Stimulated activated naive CD8-positive, alpha-beta T cell treated with anti-CD3 and anti-CD28 coated beads, Interleukin-15, amount 100 ng/mL, for 72 hours (primary cell): Measurements from ENCODE around the gene FSHR.

ENCODE experiments used
- ATAC-seq: fragments of 150-1000 bp; cut with Tn5 transposase; 2 replicates; pipeline ENCODE4 v1.10.0; 2021; ENCODE audit warnings: mild to moderate bottlenecking, moderate library complexity
- DNase-seq, 2 donors: peaks; one replicate each; pipeline ENCODE4 v3.0.0; 2021 to 2022
- H3K27ac Mint-ChIP-seq, 2 donors: one replicate each; pipeline ENCODE4 v1.8.0; 2022; ENCODE audit warnings: mild to moderate bottlenecking in 2 of 2, mixed read lengths in 2 of 2, moderate library complexity in 2 of 2
- H3K27me3 Mint-ChIP-seq: one replicate; pipeline ENCODE4 v1.8.0; 2022; ENCODE audit warnings: mixed read lengths
- H3K4me1 Mint-ChIP-seq: one replicate; pipeline ENCODE4 v1.8.0; 2022; ENCODE audit warnings: mild to moderate bottlenecking, mixed read lengths
- H3K4me3 Mint-ChIP-seq, 2 donors: one replicate each; pipeline ENCODE4 v1.8.0; 2022; ENCODE audit warnings: mild to moderate bottlenecking in 2 of 2, mixed read lengths in 2 of 2, moderate library complexity in 1 of 2
- H3K9me3 Mint-ChIP-seq, 2 donors: one replicate each; pipeline ENCODE4 v1.8.0; 2022; ENCODE audit warnings: mixed read lengths in 2 of 2

Gene FSHR

DNA sequence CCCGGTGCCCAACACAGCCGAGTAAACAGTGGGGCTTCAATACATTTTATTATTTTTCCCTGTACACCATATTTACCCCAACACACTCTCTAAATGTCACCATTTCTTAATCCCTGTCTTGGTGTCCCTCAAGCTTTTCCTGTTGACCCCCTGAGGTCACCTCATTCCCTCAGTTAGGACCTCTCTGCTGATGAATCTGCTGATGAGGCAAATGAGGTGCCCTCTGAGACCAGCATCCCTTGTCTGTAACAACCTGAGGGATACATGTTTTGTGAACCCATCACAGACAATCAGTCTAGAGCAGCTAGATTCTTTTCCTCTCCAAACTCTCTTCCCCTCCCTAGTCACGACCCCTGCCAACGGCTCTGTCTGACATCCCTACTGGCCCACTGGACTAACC lies 127.6 kb downstream of the FSHR start:
- DNase-seq (no peak), ATAC-seq (no peak)
- H3K4me1 Mint-ChIP-seq: no peaks in the 10 kb centered on the region
- no peaks in the 10 kb centered on the region for H3K27me3 Mint-ChIP-seq
- no peak overlapping the region for H3K4me3 Mint-ChIP-seq
- no peak overlapping the region for H3K27ac Mint-ChIP-seq
- H3K9me3 Mint-ChIP-seq: peaks cover 0 to 7% of the 10 kb centered on the region in 2 donors

DNA sequence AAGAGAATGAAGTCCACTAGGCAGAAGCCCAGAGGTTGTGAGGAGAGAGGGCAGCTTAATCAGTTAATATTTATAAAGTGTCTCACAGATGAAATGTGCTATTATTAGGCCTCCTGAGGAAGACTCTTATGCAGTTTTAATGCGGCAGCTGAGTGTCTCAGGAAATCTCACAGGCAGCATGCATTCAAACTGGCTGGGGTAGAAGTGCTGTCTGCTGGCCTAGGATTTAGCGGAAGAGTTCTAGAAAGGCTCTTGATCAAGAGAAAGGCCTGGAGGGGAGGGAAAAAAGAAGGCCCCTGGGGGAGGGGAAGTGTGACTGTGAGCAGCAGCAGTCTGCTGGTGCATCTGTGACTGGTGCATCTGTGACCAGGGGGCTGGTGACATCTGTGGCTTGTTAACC lies 133.0 kb downstream of the FSHR start:
- no peak for DNase-seq
- no peak for ATAC-seq
- H3K27ac Mint-ChIP-seq: no peak overlapping the region
- H3K27me3 Mint-ChIP-seq: no peaks in the 10 kb centered on the region
- H3K4me3 Mint-ChIP-seq: no peak overlapping the region
- H3K4me1 Mint-ChIP-seq: no peaks in the 10 kb centered on the region
- H3K9me3 Mint-ChIP-seq: no peaks in the 10 kb centered on the region

DNA sequence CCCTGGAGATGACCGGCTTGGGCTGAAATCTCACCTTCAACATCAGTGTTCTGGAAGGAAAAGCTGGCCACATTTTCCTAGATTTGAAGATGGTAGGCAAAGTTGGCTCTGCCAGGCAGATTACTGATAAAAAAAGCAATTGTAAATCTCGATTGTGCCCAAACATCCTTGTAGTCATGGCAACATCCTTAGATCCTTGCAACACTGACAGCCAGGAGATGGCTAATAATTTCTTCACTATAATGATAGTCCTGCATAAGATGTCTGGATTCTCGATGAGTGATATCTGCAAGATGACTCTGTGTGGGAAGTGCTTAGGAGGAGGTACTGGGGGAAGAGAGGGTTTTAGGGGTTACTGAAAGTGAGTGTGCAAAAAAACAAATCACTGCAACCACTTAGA lies 149.1 kb downstream of the FSHR start:
- ATAC-seq (no peak), DNase-seq (no peak)
- H3K4me3 Mint-ChIP-seq: no peak overlapping the region
- no peak overlapping the region for H3K27ac Mint-ChIP-seq
- peaks cover 7% of the 10 kb centered on the region in 2 donors for H3K9me3 Mint-ChIP-seq
- H3K4me1 Mint-ChIP-seq: no peaks in the 10 kb centered on the region
- no peaks in the 10 kb centered on the region for H3K27me3 Mint-ChIP-seq

DNA sequence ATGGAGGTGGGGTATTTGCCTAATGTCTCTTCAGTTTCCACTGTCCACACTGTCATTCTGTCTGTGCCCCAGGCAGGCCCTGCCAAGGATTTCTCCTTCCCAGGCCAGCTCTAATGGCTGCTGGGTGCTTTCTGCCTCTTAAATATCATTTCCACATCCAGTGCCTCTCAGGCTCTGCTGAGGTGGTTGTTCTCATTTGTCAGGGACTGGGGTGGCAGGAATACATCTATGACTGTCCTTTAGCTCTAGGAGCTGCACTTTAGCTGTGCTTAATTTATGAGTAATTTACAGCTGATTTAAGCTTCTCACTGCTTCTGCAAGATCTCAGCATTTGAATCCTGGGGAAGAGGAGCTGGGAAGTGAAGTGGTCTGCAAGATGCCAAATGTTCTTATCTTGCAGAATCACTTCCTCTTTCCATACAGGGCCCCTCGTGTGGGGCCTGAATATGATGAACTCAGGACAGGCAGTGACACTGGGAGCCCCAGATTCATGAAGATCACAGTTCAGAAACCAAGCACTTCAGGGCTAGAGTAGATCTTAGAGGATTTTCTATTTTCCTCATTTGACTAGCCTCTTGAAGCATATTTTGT lies 150.2 kb downstream of the FSHR start:
- Mint-ChIP-seq H3K27me3 (no peaks in the 10 kb centered on the region), H3K9me3 (peaks cover 7% of the 10 kb centered on the region in 2 donors), H3K4me1 (no peaks in the 10 kb centered on the region), H3K27ac (peak overlapping the region in 1 of 2 donors; percentile 23), H3K4me3 (no peak overlapping the region)
- DNase-seq (no peak), ATAC-seq (no peak)

DNA sequence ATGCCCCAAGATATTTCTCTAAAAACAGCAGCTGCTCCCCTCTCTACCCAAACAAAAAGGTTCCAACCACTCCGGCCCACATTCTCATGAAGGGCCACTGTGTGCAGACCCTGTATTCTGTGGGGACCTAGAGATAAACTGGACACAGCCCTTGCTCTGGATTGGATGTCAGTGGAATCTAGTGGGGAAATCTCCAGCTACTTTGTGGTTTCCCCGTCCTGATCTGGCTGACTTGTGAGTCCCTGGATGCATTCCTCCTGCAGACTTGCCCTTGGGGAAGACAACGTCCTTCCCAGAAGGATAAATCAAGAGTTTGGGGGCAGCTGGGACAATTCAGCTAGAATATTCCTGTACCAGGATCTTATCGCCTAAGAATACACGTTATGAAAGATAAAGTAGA lies 151.1 kb downstream of the FSHR start:
- no peak for DNase-seq
- no peak overlapping the region for H3K27ac Mint-ChIP-seq
- H3K27me3 Mint-ChIP-seq: no peaks in the 10 kb centered on the region
- peaks cover 7% of the 10 kb centered on the region in 2 donors for H3K9me3 Mint-ChIP-seq
- no peak for ATAC-seq
- H3K4me1 Mint-ChIP-seq: no peaks in the 10 kb centered on the region
- H3K4me3 Mint-ChIP-seq: no peak overlapping the region

DNA sequence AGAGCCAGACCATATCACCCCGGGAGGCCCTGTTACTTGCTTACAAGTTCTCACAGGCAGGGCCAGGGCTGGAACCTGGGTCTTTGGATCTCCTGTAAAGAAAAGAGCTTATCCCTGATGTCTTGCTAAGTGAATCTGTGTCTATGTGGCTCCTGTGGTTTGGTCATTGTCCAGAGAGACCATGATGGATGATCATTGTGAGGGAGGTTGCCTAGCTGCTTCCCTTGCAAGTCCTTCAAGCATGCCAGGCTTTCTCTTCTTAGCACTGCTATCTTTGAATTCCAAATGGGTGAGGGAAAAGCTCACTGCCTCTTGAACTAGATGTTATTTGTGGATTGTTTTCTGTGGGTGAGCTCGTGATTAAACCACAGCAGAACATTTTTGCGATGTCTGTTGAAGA lies 151.6 kb downstream of the FSHR start:
- DNase-seq (no peak), ATAC-seq (no peak)
- Mint-ChIP-seq H3K4me3 (no peak overlapping the region), H3K9me3 (peaks cover 7% of the 10 kb centered on the region in 2 donors), H3K27me3 (no peaks in the 10 kb centered on the region), H3K27ac (no peak overlapping the region), H3K4me1 (no peaks in the 10 kb centered on the region)

DNA sequence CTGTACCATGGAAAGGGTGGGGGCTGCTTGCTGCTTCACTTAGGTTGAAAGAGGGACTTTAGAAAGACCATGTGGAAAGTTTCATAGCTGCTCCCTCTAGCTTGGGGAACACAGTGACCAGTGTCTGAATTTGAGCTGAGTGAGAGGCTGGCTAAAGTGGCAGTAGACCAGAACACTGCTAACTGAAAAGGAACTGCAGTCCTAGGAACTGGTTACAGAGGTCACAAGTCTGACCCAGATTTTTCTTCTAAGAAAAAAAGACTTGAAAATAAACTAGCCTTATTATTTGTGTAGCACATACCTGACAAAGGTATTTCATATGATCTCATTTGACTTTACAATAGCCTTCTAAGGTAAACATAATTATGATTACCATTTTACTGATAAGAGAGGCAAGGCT lies 153.6 kb downstream of the FSHR start:
- H3K4me3 Mint-ChIP-seq: no peak overlapping the region
- no peak overlapping the region for H3K27ac Mint-ChIP-seq
- H3K27me3 Mint-ChIP-seq: no peaks in the 10 kb centered on the region
- DNase-seq (no peak), ATAC-seq (no peak)
- no peaks in the 10 kb centered on the region for H3K4me1 Mint-ChIP-seq
- no peaks in the 10 kb centered on the region for H3K9me3 Mint-ChIP-seq

DNA sequence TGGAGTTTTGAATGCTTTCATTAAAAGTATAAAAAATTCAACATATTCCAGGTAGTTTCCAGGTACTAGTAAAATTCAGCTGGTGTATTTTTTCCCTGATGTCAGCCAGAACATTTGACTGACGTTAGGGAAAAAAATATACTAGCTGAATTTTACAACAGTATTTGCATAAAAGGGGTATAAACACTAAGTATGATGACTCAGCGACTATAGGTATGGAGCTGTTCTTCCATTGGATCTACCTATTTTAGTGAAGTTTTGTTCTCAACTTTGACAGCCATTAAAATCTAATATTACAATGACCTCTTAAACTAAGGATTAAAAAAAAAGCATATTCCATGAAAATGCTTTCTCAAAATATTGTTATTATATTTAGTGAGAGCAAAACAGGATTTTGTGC lies 155.9 kb downstream of the FSHR start:
- no peaks in the 10 kb centered on the region for H3K9me3 Mint-ChIP-seq
- no peaks in the 10 kb centered on the region for H3K4me1 Mint-ChIP-seq
- H3K27ac Mint-ChIP-seq: no peak overlapping the region
- no peak for DNase-seq
- ATAC-seq: no peak
- H3K27me3 Mint-ChIP-seq: no peaks in the 10 kb centered on the region
- H3K4me3 Mint-ChIP-seq: no peak overlapping the region

DNA sequence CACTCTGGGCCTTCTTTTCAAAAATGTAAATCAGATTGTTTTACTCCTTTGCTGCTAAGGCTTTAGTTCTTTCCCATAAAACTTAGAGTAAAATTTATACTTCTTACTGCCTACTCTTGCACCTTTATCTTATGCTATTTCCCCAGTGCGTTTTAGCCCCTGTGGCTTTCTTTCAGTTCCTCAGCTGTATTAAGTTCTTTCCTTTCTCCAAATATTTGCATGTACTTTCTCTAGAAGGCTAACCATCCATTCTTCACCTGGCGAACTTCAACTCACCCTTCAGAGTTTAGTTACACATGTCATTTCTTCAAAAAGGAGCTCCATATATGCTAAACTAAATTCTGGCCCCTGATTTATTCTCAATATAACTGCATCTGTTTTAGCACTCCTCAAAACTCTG lies 160.7 kb downstream of the FSHR start:
- no peaks in the 10 kb centered on the region for H3K9me3 Mint-ChIP-seq
- no peak overlapping the region for H3K27ac Mint-ChIP-seq
- no peak overlapping the region for H3K4me3 Mint-ChIP-seq

DNA sequence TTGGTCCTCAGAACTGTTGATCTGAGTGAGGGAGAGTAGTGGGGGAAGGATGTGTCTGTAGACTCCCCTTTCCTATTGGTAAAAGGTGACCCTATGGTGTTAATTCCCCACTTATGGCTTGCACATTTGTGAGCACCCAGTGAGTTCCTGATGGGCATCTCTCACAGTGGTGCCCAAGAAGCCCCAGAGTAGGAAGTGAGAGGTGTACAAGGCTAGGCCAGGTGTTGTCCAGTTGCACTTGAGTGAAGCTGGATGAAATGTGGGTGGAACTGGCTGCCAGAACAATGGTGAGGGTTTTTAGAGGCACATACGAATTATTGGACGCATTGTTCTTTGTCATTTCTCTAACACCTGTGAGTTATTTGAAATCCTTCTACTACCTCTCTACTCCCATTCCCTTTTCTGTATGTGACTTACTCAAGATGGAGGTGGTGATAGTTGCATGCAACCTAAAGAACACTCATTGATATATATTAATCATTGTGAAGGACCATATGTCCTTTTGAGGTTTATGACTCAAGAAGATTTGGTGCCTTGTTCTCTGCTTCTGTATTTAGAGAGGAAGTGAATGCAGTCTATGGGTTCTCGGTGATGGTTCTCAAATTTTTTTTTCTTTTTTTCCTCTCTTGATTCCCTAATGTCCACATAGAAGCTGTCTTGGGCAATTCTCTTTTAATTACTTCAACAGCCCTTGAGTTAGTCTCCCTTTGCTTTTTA lies 162.7 kb downstream of the FSHR start:
- no peak overlapping the region for H3K27ac Mint-ChIP-seq

More for the DNA sequence above, 160.7 kb downstream of the FSHR start:
- no peaks in the 10 kb centered on the region for H3K4me1 Mint-ChIP-seq
- ATAC-seq: no peak
- H3K27me3 Mint-ChIP-seq: no peaks in the 10 kb centered on the region
- no peak for DNase-seq

DNA sequence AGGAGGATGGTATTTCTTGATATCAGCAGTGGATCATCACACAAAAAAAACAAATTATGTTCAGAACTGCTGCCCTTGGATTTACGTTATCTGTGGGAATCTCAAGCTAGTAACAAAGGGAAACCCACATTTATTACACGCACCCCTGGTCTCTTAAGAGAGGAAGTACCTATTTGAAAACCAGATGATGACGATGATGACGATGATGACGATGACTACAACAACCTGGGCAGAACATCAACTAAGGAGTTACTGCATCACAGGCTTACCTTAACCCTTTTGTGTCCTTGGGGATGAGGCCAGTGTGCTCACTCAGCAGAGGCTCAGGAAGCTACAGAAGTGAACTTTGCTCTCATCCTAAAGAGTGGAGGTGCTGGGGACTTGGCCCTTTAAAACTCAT lies 169.4 kb downstream of the FSHR start:
- DNase-seq (no peak), ATAC-seq (no peak)
- no peaks in the 10 kb centered on the region for H3K4me1 Mint-ChIP-seq
- H3K9me3 Mint-ChIP-seq: peaks cover 0 to 11% of the 10 kb centered on the region in 2 donors
- no peak overlapping the region for H3K4me3 Mint-ChIP-seq
- no peak overlapping the region for H3K27ac Mint-ChIP-seq
- no peaks in the 10 kb centered on the region for H3K27me3 Mint-ChIP-seq

More for the DNA sequence above, 162.7 kb downstream of the FSHR start:
- no peak overlapping the region for H3K4me3 Mint-ChIP-seq
- DNase-seq (no peak), ATAC-seq (no peak)
- H3K4me1 Mint-ChIP-seq: no peaks in the 10 kb centered on the region
- H3K9me3 Mint-ChIP-seq: peaks cover 0 to 6% of the 10 kb centered on the region in 2 donors
- H3K27me3 Mint-ChIP-seq: no peaks in the 10 kb centered on the region

DNA sequence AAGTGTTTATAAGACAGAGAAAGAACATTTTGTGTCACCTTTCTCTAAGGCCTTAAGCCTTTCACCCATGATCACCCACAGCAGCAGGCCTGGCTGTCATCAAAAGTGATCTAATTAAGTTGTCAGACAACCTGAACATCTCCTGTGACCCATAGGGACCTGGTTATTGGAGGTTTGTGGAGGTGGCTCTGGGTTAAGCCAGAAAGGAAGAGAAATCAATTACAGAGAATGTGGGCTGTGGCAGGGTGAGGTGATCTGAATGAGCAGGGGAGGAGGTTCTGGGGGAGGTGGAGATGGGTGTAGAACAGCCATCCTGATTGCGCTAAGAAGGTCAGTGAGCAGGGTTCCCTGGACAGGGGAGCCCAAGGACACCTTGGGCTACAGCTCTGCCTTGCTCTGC lies 170.8 kb downstream of the FSHR start:
- Mint-ChIP-seq H3K27me3 (no peaks in the 10 kb centered on the region), H3K4me1 (no peaks in the 10 kb centered on the region), H3K9me3 (peaks cover 0 to 11% of the 10 kb centered on the region in 2 donors), H3K4me3 (no peak overlapping the region), H3K27ac (no peak overlapping the region)
- DNase-seq (no peak), ATAC-seq (no peak)

DNA sequence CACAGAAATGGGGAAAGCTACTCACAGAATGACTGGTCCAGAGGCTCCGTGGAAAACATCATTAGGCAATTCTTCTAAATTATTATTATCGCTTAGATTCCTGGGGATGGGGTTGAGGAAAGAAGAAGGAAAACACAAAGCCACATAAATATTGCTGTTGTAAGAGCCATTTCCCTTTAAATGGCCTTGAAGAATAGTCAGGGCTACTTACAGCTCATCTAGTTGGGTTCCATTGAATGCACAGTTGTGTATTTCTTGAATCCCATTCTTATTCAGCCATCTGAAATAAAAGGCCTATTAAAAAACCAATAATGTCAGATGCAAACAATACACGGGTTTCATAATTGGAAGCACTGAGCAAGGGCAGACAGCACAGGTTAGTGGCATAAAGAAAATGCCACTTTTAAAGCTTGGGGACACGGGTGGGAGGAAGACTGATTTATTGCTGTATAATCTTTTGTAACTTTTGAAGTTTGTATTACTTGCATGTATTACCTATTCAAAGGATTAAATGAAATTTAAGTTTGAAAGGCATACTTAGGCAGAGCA lies 171.4 kb downstream of the FSHR start:
- H3K4me3 Mint-ChIP-seq: no peak overlapping the region
- no peak overlapping the region for H3K27ac Mint-ChIP-seq
- DNase-seq: no peak
- peaks cover 0 to 11% of the 10 kb centered on the region in 2 donors for H3K9me3 Mint-ChIP-seq
- no peaks in the 10 kb centered on the region for H3K27me3 Mint-ChIP-seq
- ATAC-seq: no peak
- H3K4me1 Mint-ChIP-seq: no peaks in the 10 kb centered on the region

DNA sequence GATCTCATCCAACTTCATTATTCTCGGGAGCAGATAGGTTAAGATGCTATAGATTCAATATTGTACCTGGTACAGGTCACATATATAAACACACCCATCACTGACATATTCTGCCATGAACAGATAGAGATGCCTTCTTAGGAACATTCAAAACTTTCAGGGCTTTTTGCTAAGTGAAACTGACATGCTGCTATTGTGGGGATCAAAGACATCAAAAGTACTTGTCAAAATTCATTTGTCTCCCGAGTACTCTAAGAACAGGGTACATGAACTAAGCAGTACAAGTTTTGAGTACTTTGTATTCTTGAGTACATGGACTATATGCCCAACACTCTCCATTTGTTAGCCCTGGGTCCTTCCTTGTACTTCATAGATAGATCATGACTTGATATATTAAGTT lies 173.5 kb downstream of the FSHR start:
- DNase-seq: no peak
- peaks cover 0 to under 1% of the 10 kb centered on the region in 2 donors for H3K9me3 Mint-ChIP-seq
- H3K27me3 Mint-ChIP-seq: no peaks in the 10 kb centered on the region
- ATAC-seq: no peak
- H3K27ac Mint-ChIP-seq: no peak overlapping the region
- H3K4me1 Mint-ChIP-seq: no peaks in the 10 kb centered on the region
- no peak overlapping the region for H3K4me3 Mint-ChIP-seq

DNA sequence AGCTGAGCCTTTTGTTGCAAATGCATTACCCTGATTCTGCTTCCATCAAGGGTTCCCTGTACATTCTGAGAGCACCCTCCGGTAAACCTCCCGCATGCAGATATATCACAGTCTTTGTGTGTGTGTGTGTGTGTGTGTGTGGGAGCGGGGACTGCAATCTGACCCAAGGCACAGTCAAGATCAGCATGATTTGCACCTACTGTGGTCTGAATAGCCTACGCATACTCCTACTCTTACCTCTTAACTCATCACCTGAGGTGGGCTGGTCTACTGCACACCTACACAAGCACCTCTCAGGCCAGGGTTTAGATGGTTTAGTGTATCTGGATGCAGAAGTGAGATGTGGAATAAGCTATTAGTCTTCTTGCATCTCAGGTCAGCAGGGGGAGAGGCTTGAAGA lies 174.6 kb downstream of the FSHR start:
- ATAC-seq: no peak
- no peak for DNase-seq
- Mint-ChIP-seq H3K4me3 (no peak overlapping the region), H3K4me1 (no peaks in the 10 kb centered on the region), H3K27me3 (no peaks in the 10 kb centered on the region), H3K27ac (no peak overlapping the region), H3K9me3 (no peaks in the 10 kb centered on the region)

DNA sequence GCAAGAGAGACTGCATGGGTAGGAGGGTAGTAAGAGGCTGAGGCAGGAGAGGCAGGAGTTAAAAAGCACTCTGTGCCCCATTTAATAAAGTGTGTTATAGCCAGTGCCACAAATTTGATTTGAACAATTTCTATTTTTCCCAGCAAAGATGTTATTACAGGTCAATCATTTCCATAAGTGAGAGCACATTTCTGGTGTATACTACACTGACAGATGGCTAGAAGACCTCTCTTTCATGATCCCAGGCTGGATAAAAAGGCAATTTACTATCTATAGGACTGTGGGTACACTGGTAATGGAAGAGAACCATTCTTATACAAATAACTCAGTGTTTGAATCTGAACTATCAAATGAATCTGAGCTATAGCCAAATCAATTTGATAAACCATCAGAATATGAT lies 176.2 kb downstream of the FSHR start:
- DNase-seq (no peak), ATAC-seq (no peak)
- no peaks in the 10 kb centered on the region for H3K27me3 Mint-ChIP-seq
- H3K27ac Mint-ChIP-seq: no peak overlapping the region
- no peaks in the 10 kb centered on the region for H3K9me3 Mint-ChIP-seq
- H3K4me1 Mint-ChIP-seq: no peaks in the 10 kb centered on the region
- no peak overlapping the region for H3K4me3 Mint-ChIP-seq

DNA sequence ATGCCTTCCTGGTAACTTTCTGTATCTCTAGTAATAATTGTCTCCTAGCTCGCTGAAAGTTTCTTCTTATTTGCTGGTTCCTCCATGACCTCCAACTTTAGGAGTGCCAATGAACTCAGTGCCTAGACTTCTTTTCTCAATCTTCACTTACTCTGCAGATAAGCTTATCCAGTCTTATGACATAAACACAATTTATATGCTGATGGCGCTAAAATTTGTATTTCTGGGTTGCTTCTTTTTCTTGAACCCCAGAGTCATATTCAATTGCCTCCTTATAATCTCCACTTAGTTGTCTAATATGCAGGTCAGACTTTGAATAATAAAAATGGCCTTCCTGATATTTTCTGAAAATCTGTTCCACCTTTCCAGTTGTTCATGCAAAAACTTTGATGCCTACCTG lies 182.5 kb downstream of the FSHR start:
- H3K9me3 Mint-ChIP-seq: no peaks in the 10 kb centered on the region
- H3K27me3 Mint-ChIP-seq: no peaks in the 10 kb centered on the region
- no peak overlapping the region for H3K27ac Mint-ChIP-seq
- no peak for DNase-seq
- no peak overlapping the region for H3K4me3 Mint-ChIP-seq
- no peak for ATAC-seq
- H3K4me1 Mint-ChIP-seq: no peaks in the 10 kb centered on the region
